Adrenal gland (tissue), 12 donors: ENCODE measurements around the gene CCDC138. TPM values are rescaled to one million over a fixed set of nuclear protein-coding genes. Genes with fewer than 3 reads are reported as not detected.

ENCODE experiments used
- DNase-seq, 7 donors: peaks; one replicate each; pipeline ENCODE4 v3.0.0-alpha.2; 2019 to 2020
- H3K27ac ChIP-seq, 5 donors: fragments of 200-600 bp; sonication (generic) in 4 of 5; 1 replicate in 3 of 5; 2 replicates in 2 of 5; pipeline versions ENCODE4 v1.5.1 to v1.8.0; 2016 to 2020; ENCODE audit warnings: mild to moderate bottlenecking in 1 of 5
- H3K27me3 ChIP-seq: fragments of 200-600 bp; 2 replicates; pipeline ENCODE4 v1.8.0; 2021
- H3K36me3 ChIP-seq, 2 donors: fragments of 200-600 bp; replicated peaks in 1 of 2; 1 replicate in 1 of 2; 2 replicates in 1 of 2; pipeline versions ENCODE4 v1.5.1 to v1.8.0; 2018 to 2022
- H3K4me1 ChIP-seq, 2 donors: fragments of 200-600 bp; replicated peaks in 1 of 2; 1 replicate in 1 of 2; 2 replicates in 1 of 2; pipeline versions ENCODE4 v1.5.1 to v1.8.0; 2018 to 2021
- H3K4me3 ChIP-seq, 4 donors: fragments of 200-600 bp; sonication (generic) in 3 of 4; one replicate each; pipeline ENCODE4 v1.5.1; 2016 to 2018
- H3K9me3 ChIP-seq, 3 donors: fragments of 200-600 bp; sonication (generic) in 1 of 3; replicated peaks in 1 of 3; 1 replicate in 2 of 3; 2 replicates in 1 of 3; pipeline versions ENCODE4 v1.5.1 to v1.8.0; 2016 to 2021
- POLR2A ChIP-seq, 2 donors: fragments of 450-650 bp; IDR thresholded peaks; one replicate each; pipeline ENCODE4 v1.6.1; 2017; ENCODE audit warnings: antibody characterized with exemption in 2 of 2, mild to moderate bottlenecking in 2 of 2, moderate library complexity in 1 of 2
- WGBS, 4 donors: extraction: QIAGEN DNeasy Blood & Tissue Kit in 2 of 4; methylation state at CpG; one replicate each; pipeline versions ENCODE4 v1.1.5 to v1.1.7; 2013 to 2017; 5-methylcytosine and 5-hydroxymethylcytosine counted together
- intact Hi-C, 2 donors: fragments of 100-400 bp; cut with DNase I; formaldehyde crosslinking; loops; one replicate each; pipeline versions ENCODE4 v1.14.1 to v1.15.0; 2022 to 2023
- polyA plus RNA-seq, 3 donors: library from polyadenylated mRNA; stranded (reverse); fragments of 200-250 nt in 2 of 3; fragments of 350-450 nt in 1 of 3; fragmentation: Illumina TruSeq in 1 of 3; extraction: RNeasy Lipid Tissue Mini Kit (QIAGEN cat#74804) in 1 of 3; gene quantifications; one replicate each; pipeline ENCODE4 v1.2.3, GENCODE V29; 2013 to 2014
- total RNA-seq, 9 donors: library from RNA; depleted of rRNA in 4 of 9; stranded (reverse); fragments of >200 nt in 4 of 9; fragments of 120-200 nt in 1 of 9; fragmentation: NEBNext Ultra II Directional in 1 of 9; extraction: Animal tissue kit (Norgen Biotek cat#: 25700) in 1 of 9; gene quantifications; one replicate each; pipeline versions ENCODE4 v1.1.0 to v1.2.4, GENCODE V29; 2013 to 2023
- TF ChIP-seq, protein P1 (sequence below), 6 experiments: fragments of 450-650 bp in 4 of 6; fragments of 200-600 bp in 2 of 6; sonication (generic) in 1 of 6; IDR thresholded peaks; 1 replicate in 5 of 6; 2 replicates in 1 of 6; pipeline versions ENCODE4 v1.5.1 to v1.8.0; 2016 to 2021; ENCODE audit warnings: antibody characterized with exemption in 6 of 6, mild to moderate bottlenecking in 2 of 6, moderate library complexity in 1 of 6
- donor health status: healthy with polysubstance abuse.
- donor health status: Bipolar disorder and iron deficiency.
- donor health status: DM: yes; HTN: yes; CAD: no.
- donor health status: DM: no; HTN: no; CAD: no.
- donor health status: DM: no; HTN: no; CAD: no.
- donor health status: DM: yes; HTN: yes; CAD: no.

The CCDC138 gene
- total and polyA plus RNA-seq, 12 donors, result 1.0 to 8.0 (median 2.1) TPM

DNA sequence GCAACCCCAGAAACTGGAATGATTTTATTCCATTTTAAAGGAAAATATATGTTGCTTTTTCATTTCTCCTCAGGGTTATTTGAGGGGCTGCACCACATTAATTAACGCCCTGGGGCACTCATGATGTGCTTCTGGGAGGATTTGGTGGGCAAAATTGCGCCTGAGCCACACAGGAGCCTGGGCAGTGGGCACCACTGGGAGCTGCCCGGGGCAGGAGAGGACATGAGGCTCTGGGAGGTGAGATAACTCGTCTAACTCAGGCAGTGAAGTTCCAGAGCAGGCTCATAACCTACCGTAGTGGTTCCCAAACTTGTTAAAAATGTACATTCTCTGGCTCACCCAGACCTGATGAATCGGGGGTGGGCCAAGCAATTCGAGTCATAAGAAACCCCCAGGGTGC, 134.1 kb downstream of the CCDC138 start:
- Histone ChIP-seq H3K4me1 (no peaks in the 10 kb centered on the region), H3K9me3 (no peaks in the 10 kb centered on the region), H3K27ac (no peak overlapping the region), H3K36me3 (no peaks in the 10 kb centered on the region), H3K4me3 (no peak overlapping the region), H3K27me3 (no peaks in the 10 kb centered on the region)
- WGBS, 4 donors, result 64 to 76% (median 70%) methylated on average over 4 to 7 of the region's 7 CpGs
- TF ChIP-seq, protein P1, sequence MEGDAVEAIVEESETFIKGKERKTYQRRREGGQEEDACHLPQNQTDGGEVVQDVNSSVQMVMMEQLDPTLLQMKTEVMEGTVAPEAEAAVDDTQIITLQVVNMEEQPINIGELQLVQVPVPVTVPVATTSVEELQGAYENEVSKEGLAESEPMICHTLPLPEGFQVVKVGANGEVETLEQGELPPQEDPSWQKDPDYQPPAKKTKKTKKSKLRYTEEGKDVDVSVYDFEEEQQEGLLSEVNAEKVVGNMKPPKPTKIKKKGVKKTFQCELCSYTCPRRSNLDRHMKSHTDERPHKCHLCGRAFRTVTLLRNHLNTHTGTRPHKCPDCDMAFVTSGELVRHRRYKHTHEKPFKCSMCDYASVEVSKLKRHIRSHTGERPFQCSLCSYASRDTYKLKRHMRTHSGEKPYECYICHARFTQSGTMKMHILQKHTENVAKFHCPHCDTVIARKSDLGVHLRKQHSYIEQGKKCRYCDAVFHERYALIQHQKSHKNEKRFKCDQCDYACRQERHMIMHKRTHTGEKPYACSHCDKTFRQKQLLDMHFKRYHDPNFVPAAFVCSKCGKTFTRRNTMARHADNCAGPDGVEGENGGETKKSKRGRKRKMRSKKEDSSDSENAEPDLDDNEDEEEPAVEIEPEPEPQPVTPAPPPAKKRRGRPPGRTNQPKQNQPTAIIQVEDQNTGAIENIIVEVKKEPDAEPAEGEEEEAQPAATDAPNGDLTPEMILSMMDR (IDR thresholded peaks at IDR 0.05), result no peak
- TF ChIP-seq POLR2A (IDR thresholded peaks at IDR 0.05), result no peak
- no peak for DNase-seq
- intact Hi-C loops, result loop anchor here in 1 of 2 donors (10.0 kb wide), 2 partner anchors 74 to 204 kb away; partner anchors contain the start of gene SH3RF3

DNA sequence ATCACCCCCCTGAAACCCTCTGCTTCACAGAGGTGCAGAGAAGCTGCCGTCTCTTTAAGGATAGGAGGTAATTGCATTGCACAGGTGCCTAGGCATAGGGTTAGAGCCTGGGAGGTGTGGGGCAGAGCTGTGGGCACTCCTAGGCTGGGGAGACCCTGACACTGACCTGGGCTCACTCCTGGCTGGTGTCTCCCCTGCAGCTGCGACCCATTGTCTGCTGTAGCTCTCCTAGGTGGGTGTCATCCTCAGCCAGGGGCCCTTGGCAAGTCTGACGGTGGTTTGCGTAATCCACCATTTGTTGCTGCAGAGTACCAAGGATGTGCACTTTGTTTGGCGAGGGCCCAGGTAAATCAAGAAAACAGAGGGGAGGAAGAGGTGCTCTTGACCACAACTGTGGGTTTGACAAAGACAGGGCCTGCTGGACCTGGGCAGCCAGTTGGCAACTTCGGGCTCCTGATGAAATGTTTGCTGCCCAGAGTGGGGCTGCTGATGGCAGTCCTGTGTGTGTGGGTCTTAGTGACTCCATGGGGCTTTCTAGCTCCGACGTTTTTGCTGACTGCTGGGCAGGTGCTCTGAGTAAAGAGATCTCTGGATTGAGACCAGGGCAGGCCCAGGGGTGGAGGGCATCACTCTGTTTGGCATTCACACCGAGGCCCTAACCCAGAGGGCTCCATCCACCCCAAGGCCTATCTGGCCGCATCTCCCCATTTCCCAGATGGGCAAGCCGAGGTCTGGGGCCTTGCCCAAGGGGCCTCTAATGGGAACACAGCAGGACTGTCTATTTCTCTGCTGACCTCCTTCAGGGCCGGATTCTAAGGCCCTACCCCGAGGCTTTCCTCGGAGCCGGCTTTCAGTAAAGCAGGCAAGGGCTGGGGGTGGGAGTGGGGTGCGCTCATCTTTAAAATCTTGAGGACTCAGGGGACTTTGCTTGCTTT, 134.8 kb downstream of the CCDC138 start:
- DNase-seq, result no peak
- H3K9me3 ChIP-seq, result no peaks in the 10 kb centered on the region
- no peak overlapping the region for H3K4me3 ChIP-seq
- no peaks in the 10 kb centered on the region for H3K27me3 ChIP-seq
- no peaks in the 10 kb centered on the region for H3K36me3 ChIP-seq
- H3K27ac ChIP-seq, result no peak overlapping the region
- no peaks in the 10 kb centered on the region for H3K4me1 ChIP-seq
- TF ChIP-seq, protein P1 (IDR thresholded peaks at IDR 0.05), result no peak
- TF ChIP-seq POLR2A (IDR thresholded peaks at IDR 0.05), result no peak
- intact Hi-C loops, result loop anchor here in 1 of 2 donors (10.0 kb wide), 2 partner anchors 73 to 203 kb away; partner anchors contain the start of gene SH3RF3
- 81 to 91% (median 85%) methylated on average over 8 to 16 of the region's 16 CpGs for WGBS, 4 donors

DNA sequence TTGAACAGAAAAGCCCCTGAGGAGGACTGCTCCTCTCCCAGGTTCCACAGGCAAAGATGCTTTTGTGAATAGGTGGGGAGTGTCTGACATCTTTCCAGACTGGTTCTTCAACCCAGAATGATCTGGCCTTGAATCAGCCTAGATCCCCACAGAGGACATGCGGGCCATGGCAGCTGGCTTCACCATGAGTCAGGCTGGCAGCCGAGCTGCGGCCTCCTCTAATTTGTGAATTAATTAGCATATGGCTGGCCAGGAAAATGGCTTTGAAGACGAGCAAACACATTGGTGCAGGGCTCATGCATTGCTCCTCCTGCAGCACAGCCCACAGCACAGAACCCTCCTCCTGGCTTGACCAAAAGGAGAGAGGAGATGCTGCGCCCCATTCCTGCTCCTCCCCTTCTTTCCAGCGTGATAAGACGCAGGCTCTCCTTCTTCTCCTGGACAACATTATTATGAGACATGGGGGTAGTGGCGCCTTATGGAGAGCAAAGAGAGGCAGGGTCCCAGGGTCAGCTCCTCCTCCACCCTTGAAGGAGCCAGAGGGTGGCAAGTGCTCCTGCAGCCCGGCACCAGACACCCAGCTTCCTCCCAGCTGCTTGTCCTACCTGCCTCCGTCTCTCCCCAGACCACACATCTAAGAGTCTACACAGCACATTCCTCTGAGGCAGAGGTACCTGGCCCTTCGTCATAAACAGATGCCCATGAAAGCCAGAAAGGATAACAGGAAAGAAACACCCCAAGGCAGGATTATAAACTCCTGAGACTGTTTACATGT, 135.8 kb downstream of the CCDC138 start:
- intact Hi-C loops, result loop anchor here in 1 of 2 donors (10.0 kb wide), 2 partner anchors 72 to 202 kb away; partner anchors contain the start of gene SH3RF3
- WGBS, 4 donors, result 56 to 70% (median 63%) methylated on average over 3 to 11 of the region's 11 CpGs
- no peak overlapping the region for H3K27ac ChIP-seq

More for the DNA sequence above, 135.8 kb downstream of the CCDC138 start:
- peak in 3 of 7 donors; percentile 11 to 45 (median 22) for DNase-seq
- Histone ChIP-seq H3K27me3 (no peaks in the 10 kb centered on the region), H3K36me3 (no peaks in the 10 kb centered on the region), H3K4me3 (no peak overlapping the region), H3K9me3 (no peaks in the 10 kb centered on the region), H3K4me1 (no peaks in the 10 kb centered on the region)
- TF ChIP-seq, protein P1 (IDR thresholded peaks at IDR 0.05), result no peak
- TF ChIP-seq POLR2A (IDR thresholded peaks at IDR 0.05), result no peak
